Brain microvascular endothelial cell (primary cell): Measurements from ENCODE around the gene MAP1B.
A peak's percentile ranks its signal among the peaks of the same experiment; 100 is the strongest.

Experiments used
- DNase-seq: peaks from one replicate; pipeline ENCODE4 v3.0.0-alpha.2; 2020
- H3K27ac ChIP-seq: fragments of 250-450 bp; sonication (Bioruptor Pico); 2 replicates; pipeline ENCODE4 v1.5.1; 2020; ENCODE audit warnings: mild to moderate bottlenecking, moderate library complexity
- H3K27me3 ChIP-seq: fragments of 250-450 bp; sonication (Bioruptor Pico); replicated peaks from 2 replicates; pipeline ENCODE4 v1.5.1; 2020; ENCODE audit warnings: mild to moderate bottlenecking
- H3K36me3 ChIP-seq: fragments of 250-450 bp; sonication (Bioruptor Pico); replicated peaks from 2 replicates; pipeline ENCODE4 v1.5.1; 2020; ENCODE audit warnings: mild to moderate bottlenecking
- H3K4me3 ChIP-seq: 2 replicates; pipeline ENCODE4 v1.5.1; 2011; ENCODE audit warnings: low read depth, mild to moderate bottlenecking, control low read depth, low read length, moderate library complexity
- CTCF ChIP-seq: IDR thresholded peaks from 2 replicates; pipeline ENCODE4 v1.5.1; 2011; ENCODE audit warnings: low read depth, mild to moderate bottlenecking, moderate library complexity, low read length, control low read depth, inconsistent platforms; ENCODE audit errors: missing control alignments
- in situ Hi-C: cut with HindIII; loops from 2 replicates; pipeline ENCODE4 v1.10.0; 2017; ENCODE audit warnings: low sequenced_read_pairs, low pct_ligation_motif_present

MAP1B gene

DNA sequence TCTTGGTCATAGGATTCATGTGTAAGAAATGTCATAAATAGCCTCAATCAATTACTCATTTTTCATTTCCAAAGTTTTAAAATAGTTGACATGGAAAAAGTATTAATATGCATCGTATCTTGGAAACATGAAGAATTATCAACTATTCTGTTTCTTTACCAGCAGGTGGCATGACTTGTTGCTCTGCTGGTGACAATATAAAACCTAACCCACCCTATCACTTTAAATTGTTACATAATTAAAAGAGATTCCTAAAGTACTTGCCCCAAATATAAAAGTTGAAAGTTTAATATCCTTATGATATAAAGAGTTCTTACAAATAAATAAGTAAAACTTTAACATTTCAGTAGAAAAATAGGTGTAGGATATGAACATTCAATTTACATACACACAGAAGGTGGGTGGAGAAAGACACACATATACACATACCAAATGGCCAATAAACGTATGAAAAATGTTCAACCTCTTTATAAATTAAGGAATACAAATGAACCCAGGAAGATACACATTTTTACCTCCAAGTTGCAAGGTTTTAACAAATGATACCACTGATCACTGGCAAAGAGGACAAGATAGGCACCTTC, 30.6 kb downstream of the MAP1B start:
- in situ Hi-C loops = no loop called here
- Histone ChIP-seq H3K27ac (peak overlapping the region; percentile 85), H3K36me3 (peaks cover 4% of the 10 kb centered on the region), H3K4me3 (no peak overlapping the region), H3K27me3 (no peaks in the 10 kb centered on the region)
- no peak for DNase-seq
- peak; percentile 53 for TF ChIP-seq CTCF

DNA sequence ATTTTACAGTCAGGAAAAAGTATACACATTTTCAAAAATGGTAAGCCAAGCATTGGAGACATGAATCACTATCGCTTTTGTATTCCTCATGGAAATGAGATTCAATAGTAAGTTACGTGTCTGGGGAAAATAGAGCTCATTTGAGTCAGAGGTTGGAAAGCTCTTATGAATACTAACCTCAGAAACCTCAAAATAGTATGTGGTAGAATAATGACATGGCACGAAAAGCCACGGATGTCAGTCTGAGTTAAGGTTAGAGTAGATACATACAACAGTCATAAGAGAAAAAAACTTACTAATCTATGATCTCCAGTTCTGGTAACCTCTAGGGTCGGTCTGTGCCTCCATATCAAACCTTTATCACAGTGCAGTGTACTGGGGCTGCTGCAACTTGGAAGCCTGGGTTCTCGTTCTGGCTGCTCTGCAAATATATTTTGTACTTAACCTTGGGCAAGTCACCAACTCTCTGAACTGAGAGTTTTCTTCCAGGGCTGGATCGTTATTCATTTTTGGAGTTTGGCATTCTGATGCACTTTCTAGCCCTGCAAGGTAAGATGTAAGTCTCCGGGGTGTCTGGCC, 31.8 kb downstream of the MAP1B start:
- Histone ChIP-seq H3K27ac (peak overlapping the region; percentile 85), H3K4me3 (no peak overlapping the region), H3K36me3 (peaks cover 4% of the 10 kb centered on the region), H3K27me3 (no peaks in the 10 kb centered on the region)
- DNase-seq = peak; percentile 94
- TF ChIP-seq CTCF = no peak
- in situ Hi-C loops = no loop called here

DNA sequence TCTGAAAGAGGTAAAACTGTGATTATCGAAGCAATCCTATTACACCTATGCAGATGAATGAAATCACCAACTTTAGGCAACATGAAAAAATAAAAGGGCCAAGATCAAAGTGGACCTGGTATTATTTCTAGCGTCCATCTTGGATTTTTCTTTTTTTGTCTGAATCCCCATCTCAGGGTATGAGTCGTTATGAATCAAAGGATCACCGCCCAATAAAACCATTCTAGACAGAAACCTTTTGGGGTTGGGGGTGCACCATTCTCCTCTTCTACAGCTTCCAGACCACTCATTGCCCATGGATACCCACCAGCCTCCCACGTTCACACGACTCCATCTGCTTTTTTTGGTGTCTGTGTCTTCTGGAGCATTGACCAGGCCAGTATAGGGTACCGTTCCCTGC, 33.4 kb downstream of the MAP1B start:
- in situ Hi-C loops = no loop called here
- DNase-seq = no peak
- H3K27ac ChIP-seq = peak overlapping the region; percentile 93
- no peak for TF ChIP-seq CTCF
- peaks cover 4% of the 10 kb centered on the region for H3K36me3 ChIP-seq
- H3K27me3 ChIP-seq = no peaks in the 10 kb centered on the region
- H3K4me3 ChIP-seq = no peak overlapping the region

DNA sequence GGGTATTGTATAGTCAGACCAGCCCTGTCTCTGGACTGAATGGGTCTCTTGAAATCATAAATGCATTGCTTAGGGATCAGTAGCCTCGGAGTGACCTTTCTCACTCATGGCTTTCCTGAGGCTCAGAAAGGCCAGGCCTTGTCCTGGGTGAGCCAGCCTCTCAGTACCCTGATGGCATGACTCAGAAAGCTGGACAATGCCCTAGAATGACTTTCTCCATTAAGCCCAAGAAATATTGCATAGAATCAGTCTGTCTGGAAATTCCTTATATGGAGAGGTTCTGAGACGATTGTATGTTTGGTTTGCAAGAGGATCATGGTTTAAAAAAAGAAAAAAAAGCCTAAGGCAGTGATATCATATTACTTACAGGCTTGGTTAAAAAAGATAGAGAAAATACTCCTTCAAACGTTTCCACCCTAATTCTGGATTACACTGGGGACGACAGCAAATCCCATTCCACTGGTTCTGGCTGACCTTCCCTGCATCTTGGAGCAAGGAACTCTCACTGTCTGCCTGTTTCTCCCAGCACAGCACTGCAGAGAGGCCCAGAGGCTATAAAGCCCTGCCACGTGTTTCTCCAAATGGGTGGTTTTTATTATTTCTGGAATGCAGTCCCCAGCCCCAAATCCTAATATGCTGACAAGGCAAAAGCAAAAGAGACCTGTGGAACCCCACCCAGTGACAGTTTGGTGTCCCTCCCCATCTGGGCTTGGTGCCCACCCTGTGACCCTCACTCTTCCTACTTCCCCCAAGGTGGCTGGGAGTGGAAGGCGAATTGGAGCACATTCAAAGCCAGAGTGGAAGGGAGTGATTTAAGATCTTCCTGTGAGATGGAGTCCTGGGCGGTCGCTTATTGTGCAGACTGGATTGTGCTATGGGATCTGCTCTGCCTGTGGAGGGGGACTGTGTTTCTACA, 34.4 kb downstream of the MAP1B start:
- DNase-seq = peak; percentile 87
- TF ChIP-seq CTCF = no peak
- peak overlapping the region; percentile 93 for H3K27ac ChIP-seq

DNA sequence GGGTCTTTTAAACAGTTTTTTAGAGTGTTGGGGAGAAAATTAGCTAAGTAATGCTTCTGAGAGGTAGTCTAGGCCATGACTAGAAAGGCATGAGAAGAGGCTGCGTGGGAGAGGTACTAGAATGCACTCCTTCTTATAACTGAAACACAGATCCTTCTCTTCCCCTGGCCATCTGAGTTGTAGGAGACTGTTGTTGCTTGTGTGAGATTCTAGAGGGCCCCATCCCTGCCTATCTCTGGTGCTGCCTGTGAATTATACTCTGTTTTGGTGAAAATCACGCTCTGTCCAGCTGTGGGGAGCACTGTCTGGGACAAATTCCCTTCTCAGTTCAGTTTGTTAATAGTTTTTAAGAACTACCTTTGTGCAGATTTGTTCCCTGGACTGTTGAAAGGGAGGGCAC, 37.5 kb downstream of the MAP1B start:
- Histone ChIP-seq H3K36me3 (peaks cover 13% of the 10 kb centered on the region), H3K27me3 (no peaks in the 10 kb centered on the region), H3K27ac (no peak overlapping the region), H3K4me3 (no peak overlapping the region)
- in situ Hi-C loops = no loop called here
- no peak for TF ChIP-seq CTCF
- DNase-seq = no peak

More for the DNA sequence above, 34.4 kb downstream of the MAP1B start:
- Histone ChIP-seq H3K4me3 (no peak overlapping the region), H3K36me3 (peaks cover 4% of the 10 kb centered on the region), H3K27me3 (no peaks in the 10 kb centered on the region)
- in situ Hi-C loops = no loop called here
